Measurements from ENCODE around the gene PTF1A. TPM values are rescaled to one million over a fixed set of nuclear protein-coding genes. Genes with fewer than 3 reads are reported as not detected.

PTF1A gene
- total RNA-seq, 1 experiment from 2014 or later = not detected

- TF ChIP-seq IRF2 (CRISPR knock-in tag; IDR thresholded peaks at IDR 0.05; ENCODE audit: borderline replicate concordance, low read depth) (no peak), CDX4 (CRISPR knock-in tag; IDR thresholded peaks at IDR 0.05; ENCODE audit: borderline replicate concordance) (no peak), ERG (CRISPR knock-in tag; IDR thresholded peaks at IDR 0.05) (no peak), MXD4 (CRISPR knock-in tag; IDR thresholded peaks at IDR 0.05; ENCODE audit: borderline replicate concordance) (no peak), JAZF1 (CRISPR knock-in tag; IDR thresholded peaks at IDR 0.05) (no peak), E2F1 (CRISPR knock-in tag; IDR thresholded peaks at IDR 0.05) (no peak), ZMAT4 (CRISPR knock-in tag; IDR thresholded peaks at IDR 0.05) (no peak), ZNF138 (CRISPR knock-in tag; conservative IDR thresholded peaks at IDR 0.05) (no peak)
These were observed 9.0 kb downstream of the PTF1A start (continued) for GRCh38 chr10:23200997-23201652.

GRCh38 chr10:23201837-23202236, 9.7 kb downstream of the PTF1A start:
- H3K4me1 Mint-ChIP-seq = peaks cover 46% of the 10 kb centered on the region
- no peaks in the 10 kb centered on the region for H3K9me3 Mint-ChIP-seq
- no peak overlapping the region for H3K27ac Mint-ChIP-seq
- ChIA-PET CTCF (interaction anchor here (0.9 to 2.6 kb wide), 3 partner anchors 9 to 136 kb away, joined by 3 to 10 read pairs (median 7); partner anchors contain the start of gene PTF1A), POLR2A (no interaction called here)
- H3K36me3 Mint-ChIP-seq = no peaks in the 10 kb centered on the region
- TF ChIP-seq ZBTB21 (CRISPR knock-in tag; IDR thresholded peaks at IDR 0.05; ENCODE audit: borderline replicate concordance) (no peak), NFATC4 (CRISPR knock-in tag; IDR thresholded peaks at IDR 0.05) (no peak), NR3C1 (CRISPR knock-in tag; conservative IDR thresholded peaks at IDR 0.05; ENCODE audit: low read depth) (no peak), ELF4 (CRISPR knock-in tag; IDR thresholded peaks at IDR 0.05; ENCODE audit: low read depth) (no peak), ARID4B (CRISPR knock-in tag; IDR thresholded peaks at IDR 0.05; ENCODE audit: borderline replicate concordance) (no peak), FOXJ3 (CRISPR knock-in tag; IDR thresholded peaks at IDR 0.05; ENCODE audit: borderline replicate concordance) (no peak), AFF4 (CRISPR knock-in tag; IDR thresholded peaks at IDR 0.05; ENCODE audit: borderline replicate concordance) (no peak), HMGA2 (CRISPR knock-in tag; IDR thresholded peaks at IDR 0.05) (no peak), MAX (CRISPR knock-in tag; IDR thresholded peaks at IDR 0.05) (no peak), GABPB1 (CRISPR knock-in tag; IDR thresholded peaks at IDR 0.05) (no peak), ZNF138 (CRISPR knock-in tag; conservative IDR thresholded peaks at IDR 0.05) (no peak), CREB1 (CRISPR knock-in tag; IDR thresholded peaks at IDR 0.05) (no peak), CBFB (CRISPR knock-in tag; IDR thresholded peaks at IDR 0.05; ENCODE audit: low read depth) (no peak), E2F5 (CRISPR knock-in tag; IDR thresholded peaks at IDR 0.05) (no peak), NFYB (CRISPR knock-in tag; conservative IDR thresholded peaks at IDR 0.05; ENCODE audit: low read depth) (no peak)
- peaks cover 97% of the 10 kb centered on the region for H3K27me3 Mint-ChIP-seq (ENCODE audit: low read depth)
- ATAC-seq (no peak), DNase-seq (ENCODE audit: low spot score) (no peak)
- H3K4me3 Mint-ChIP-seq = no peak overlapping the region

All from WTC11 (cell line).